ENCODE data around the gene ZNF451.
"Not testable (repeated sequence)": the region's sequence is repeated elsewhere in the genome, so short reads cannot be mapped to it uniquely, and the experiment has no call there.

The ZNF451 gene, protein sequence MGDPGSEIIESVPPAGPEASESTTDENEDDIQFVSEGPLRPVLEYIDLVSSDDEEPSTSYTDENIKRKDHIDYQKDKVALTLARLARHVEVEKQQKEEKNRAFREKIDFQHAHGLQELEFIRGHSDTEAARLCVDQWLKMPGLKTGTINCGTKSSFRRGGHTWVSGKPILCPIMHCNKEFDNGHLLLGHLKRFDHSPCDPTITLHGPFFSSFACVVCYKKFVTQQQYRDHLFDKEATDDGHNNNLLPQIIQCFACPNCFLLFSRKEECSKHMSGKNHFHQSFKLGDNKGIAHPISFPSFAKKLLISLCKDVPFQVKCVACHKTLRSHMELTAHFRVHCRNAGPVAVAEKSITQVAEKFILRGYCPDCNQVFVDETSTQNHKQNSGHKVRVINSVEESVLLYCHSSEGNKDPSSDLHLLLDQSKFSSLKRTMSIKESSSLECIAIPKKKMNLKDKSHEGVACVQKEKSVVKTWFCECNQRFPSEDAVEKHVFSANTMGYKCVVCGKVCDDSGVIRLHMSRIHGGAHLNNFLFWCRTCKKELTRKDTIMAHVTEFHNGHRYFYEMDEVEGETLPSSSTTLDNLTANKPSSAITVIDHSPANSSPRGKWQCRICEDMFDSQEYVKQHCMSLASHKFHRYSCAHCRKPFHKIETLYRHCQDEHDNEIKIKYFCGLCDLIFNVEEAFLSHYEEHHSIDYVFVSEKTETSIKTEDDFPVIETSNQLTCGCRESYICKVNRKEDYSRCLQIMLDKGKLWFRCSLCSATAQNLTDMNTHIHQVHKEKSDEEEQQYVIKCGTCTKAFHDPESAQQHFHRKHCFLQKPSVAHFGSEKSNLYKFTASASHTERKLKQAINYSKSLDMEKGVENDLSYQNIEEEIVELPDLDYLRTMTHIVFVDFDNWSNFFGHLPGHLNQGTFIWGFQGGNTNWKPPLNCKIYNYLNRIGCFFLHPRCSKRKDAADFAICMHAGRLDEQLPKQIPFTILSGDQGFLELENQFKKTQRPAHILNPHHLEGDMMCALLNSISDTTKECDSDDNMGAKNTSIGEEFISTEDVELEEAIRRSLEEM

DNA sequence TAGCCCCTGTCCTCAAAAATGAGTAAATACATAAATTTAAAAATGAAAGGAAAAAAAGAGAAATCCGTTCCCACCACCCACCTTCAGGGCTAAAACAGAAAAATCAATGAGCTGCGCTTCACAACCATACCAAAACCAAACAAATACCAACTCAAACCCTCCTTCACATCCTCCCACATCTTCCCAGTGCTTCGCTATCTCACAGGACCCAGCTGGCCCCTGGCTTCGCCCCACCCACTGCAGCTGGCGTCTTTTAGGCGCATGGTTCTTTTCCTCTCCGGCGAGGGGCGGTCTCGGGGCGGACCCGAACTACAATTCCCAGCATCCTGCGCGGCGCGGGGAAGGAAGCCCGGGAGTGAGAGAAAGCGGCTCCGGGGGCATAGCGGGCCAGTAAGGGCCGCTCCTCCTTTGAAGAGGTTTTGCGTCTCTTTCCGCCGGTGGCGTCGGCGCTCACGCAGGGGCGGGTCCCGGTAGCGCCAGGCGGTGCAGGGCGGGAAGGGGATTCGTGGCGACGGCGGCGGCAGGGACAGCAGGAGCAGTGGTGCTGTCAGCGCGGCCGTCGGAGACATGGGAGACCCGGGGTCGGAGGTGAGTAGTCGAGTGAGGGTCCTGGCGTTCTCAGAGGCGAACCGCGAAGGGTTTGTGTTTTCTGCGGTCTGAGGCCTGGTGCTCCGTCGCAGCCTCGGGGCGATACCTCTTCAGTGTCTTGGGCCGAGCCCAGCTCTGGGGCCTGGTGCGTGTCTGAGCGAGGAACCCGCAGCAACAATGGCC is at the start of gene ZNF451:
Gene ZNF451, plus strand, starts transcription at position 502 of the 771 bp plus-strand sequence. Its CDS starts 66 bp downstream, at position 568.
- peak; percentile 88 for DNase-seq

DNA sequence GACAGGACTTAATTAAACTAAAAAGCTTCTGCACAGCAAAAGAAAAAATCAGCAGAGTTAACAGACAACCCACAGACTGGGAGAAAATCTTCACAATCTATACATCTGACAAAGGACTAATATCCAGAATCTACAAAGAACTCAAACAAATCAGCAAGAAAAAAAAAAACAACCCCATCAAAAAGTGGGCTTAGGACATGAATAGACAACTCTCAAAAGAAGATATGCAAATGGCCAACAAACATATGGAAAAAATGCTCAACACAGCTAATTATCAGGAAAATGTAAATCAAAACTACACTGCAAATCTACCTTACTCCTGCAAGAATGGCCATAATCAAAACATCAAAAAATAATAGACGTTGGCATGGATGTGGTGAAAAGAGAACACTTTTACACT is 45.9 kb upstream of the ZNF451 start:
- DNase-seq, result not testable (repeated sequence)

DNA sequence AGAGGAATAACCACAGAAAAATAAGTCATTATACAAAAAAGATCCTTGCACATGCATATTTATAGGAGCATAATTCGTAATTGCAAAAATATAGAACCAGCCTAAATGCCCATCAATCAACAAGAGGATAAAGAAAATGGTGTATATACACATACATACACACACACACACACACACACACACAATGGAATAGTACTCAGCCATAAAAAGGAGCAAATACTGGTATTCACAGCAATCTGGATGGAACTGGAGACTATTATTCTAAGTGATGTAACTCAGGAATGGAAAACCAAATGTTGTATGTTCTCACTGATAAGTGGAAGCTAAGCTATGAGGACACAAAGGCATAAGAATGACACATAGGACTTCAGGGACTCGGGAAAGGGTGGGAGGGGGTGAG is 45.4 kb upstream of the ZNF451 start:
- DNase-seq, result no peak

DNA sequence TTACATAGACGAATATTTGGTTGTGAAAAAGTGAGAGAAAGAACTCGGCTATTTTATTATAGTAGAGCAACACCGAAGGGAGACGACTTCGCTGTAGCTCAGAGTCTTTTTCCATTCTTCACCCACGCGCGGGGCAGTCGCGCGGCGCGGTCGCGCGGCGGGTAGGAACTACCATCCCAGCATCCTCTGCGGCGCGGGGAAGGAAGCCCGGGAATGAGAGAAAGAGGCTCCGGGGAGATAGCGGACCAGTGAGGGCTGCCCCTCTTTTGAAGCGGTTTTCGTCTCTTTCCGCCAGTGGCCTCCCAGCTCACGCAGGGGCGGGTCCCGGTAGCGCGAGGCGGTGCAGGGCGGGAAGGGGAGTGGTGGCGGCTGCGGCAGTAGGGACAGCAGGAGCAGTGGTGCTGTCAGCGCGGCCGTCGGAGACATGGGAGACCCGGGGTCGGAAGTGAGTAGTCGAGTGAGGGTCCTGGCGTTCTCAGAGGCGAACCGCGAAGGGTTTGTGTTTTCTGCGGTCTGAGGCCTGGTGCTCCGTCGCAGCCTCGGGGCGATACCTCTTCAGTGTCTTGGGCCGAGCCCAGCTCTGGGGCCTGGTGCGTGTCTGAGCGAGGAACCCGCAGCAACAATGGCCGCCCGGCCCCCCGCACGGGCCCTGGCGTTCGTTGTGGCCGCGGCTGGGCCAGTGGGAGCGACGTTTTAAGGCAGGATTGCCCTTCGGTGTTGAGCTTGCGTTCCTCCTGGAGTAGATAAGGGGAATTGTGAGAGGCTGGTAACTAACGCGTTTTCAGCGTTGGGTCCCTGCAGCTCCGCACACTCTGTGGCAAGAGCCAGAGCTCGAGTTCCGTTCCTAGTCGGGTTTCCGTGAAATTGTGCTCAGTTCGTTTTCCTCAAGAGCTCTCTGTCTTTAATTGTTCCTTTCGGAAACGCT is 43.4 kb upstream of the ZNF451 start, which contains the start of gene KIAA1586:
Gene KIAA1586, plus strand, starts transcription at position 362 of the 925 bp plus-strand sequence. Its CDS starts 63 bp downstream, at position 425.
- peak; percentile 67 for DNase-seq

DNA sequence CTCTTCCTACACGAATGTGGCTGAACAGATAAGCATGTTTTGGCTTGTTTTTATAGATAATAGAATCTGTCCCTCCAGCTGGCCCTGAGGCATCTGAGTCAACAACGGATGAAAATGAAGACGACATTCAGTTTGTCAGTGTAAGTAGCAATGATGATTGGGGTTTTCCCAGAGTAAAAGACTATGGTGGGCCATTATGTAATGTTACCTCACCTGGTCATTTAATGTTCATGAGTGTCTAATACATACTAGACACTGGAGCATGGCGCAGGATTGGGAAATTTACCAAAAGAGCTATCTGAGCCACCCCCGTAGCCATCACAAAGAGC is 42.8 kb upstream of the ZNF451 start:
- not testable (repeated sequence) for DNase-seq

DNA sequence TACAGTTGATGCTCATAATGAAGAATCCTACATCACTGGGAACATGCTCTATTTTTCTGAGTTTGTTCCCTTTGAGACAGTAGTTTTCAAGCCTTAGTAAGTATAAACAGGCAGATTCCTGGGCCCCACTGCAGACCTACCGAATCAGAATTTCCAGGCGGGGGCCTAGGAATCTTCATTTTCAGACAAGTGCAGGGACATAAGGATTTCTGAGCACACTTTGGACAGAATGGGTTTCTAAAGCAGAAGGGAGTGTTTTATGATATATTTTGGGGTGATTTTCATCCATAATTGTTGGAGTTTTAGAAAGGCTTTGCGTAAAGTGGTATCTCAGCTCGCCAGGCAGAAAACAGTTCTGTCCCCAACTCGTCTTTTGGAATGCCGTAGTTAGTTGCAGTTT is 42.1 kb upstream of the ZNF451 start:
- DNase-seq, result not testable (repeated sequence)

DNA sequence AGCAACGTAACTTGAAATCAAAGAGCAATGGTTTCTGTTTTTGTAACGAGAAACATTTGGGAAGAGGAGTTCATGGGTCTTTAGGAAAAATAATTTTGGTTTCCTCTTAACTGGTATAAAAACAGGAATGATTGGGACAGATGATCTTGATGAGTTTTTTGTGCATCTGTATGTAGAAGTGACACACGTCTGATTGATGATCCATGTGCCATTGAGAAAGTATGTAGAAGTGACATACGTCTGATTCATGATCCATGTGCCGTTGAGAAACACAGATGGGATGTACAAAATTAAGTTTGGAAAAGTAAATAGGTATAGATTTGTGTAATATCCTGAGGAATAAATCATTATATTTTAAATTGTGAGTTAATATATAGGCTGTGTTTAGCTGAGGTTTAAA is 41.4 kb upstream of the ZNF451 start:
- no peak for DNase-seq

DNA sequence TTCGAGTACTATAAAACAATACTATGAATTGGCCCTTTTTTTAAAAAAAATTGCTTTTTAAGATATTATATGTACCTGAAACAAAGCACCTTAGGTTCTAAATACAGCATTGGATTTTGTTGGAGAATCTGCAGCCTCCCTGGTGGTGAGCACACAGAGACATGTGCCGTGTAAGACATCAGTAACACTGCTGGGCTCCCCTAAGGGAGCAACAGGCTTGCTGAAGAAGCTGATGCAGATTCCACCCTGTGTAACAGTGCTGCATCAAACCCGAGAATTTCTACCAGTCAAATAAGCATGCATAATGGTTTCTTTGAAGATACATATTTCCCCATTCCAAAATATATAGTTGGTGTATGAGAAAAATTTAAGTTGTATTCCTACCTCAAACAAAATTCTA is 26.1 kb upstream of the ZNF451 start:
- DNase-seq, result no peak

DNA sequence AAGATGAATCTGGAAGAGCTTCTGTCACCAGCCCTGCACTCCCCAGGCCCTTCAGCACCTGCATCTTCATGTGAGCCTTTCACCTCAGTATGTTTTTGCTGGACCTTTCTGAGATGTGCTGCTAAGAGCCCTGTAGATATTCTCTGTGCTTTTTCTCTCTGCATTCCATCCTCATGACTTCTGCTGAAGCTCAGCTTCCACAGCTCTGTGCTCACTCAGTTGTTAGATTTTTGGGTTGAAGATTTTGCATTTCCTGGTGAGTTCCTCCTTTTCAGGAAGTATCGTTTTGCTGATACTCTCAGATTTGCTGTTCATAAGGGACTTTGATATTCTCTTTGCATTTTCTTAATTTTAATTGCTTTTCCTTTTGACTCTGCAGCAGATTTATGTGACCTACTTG is 25.2 kb upstream of the ZNF451 start:
- DNase-seq, result no peak

DNA sequence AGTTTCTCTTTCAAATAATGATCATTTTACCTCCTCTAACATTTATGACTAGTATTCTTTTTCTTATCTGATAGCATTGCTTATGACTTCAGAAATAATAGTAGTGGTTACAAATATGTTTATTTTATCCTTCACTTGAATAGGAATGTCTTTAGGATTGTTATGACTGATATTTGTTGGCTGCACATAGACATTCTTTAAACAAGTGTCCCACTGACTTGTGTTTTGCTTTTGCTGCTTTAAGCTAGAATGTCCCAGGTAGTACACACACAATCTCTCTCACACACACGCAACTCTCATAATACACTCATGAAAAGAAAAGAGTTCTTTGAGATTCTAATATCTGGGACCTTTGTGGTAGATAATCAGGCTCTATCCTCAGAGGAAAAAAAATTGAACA is 21.9 kb upstream of the ZNF451 start:
- no peak for DNase-seq

DNA sequence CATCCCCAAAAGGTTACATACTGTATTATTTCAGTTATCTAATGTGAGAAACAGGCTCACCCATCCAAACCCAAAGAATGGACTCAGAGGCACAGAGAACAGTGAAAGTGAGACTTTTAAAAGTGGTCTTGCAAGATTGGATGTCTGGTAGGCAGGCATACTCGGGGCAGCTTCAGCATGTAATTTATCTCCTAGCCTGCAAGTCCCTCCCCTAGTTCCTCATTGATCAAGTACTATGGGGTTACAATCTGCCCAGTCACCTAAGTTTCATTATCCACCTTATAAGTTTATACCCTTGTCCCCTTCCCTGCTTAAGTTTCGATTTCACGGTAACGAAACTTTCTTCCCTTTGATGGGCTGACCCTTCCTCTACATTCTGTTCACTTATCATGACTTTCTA is 20.8 kb upstream of the ZNF451 start:
- DNase-seq, result no peak

DNA sequence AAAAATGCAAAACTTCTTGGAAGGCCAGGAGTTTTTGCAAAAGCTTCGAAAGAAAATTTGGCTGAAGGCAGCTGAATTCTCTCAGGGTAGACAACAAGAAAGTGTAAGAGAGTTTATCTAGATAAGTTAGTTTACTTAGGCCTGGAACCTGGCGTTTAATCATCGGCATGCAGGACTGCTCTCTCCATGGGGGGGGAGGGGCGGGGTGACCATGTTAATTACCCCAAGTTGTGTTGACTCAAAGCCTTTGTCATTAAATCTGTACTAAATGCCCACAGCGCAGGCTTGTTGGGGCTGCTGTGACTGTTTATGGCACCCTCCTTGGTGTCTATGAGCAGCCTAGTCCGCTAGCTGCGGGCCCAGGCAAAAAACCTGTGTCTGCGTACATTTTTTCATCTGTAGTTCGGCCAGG is 20.1 kb upstream of the ZNF451 start:
- DNase-seq, result no peak

DNA sequence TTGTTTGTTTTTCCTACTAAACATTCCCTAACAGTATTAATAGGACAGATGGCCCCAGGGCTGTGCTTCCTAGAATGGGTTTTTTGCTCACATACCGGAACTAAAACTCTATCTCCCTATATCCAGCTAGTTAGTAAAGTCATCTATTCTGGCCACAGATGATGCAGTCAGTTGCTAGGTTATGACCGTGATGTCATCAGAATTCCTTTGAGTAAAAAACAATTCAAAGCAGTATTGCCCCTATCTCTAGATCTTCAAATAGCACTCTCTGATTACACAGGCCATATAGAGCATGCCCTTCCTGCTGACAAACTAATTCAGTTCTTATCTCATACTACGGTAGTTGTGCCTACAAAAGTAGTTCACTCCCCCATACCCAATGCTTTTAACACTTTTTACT is 17.9 kb upstream of the ZNF451 start:
- no peak for DNase-seq

DNA sequence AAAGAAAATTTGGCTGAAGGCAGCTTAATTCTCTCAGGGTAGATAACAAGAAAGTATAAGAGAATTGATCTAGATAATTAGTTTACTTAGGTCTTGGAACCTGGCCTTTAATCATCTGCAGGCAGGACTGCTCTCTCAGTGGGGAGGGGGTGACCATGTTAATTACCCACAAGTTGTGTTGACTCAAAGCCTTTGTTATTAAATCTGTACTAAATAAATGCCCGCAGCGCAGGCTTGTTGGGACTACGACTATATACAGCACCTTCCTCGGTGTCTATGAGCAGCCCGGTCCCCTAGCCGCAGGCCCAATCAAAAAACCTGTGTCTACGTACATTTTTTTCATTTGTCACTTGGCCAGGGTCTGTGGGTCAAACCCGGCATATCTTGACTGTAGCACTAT is 15.6 kb upstream of the ZNF451 start:
- DNase-seq, result no peak

DNA sequence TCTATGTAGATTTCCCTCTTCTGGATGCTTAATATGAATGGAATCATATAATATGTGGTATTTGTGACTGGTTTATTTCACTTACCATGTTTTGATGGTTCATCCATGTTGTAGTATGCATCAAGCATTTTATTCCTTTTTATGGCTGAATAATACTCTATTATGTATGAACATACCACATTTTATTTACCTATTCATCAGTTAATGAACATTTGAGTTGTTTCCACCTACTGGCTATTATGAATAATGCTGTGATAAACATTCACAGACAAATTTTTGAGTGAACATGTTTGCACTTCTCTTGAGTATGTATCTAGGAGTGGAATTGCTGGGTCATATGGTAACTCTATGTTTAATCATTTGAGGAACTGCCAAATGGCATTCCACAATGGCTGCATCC is 14.9 kb upstream of the ZNF451 start:
- no peak for DNase-seq

DNA sequence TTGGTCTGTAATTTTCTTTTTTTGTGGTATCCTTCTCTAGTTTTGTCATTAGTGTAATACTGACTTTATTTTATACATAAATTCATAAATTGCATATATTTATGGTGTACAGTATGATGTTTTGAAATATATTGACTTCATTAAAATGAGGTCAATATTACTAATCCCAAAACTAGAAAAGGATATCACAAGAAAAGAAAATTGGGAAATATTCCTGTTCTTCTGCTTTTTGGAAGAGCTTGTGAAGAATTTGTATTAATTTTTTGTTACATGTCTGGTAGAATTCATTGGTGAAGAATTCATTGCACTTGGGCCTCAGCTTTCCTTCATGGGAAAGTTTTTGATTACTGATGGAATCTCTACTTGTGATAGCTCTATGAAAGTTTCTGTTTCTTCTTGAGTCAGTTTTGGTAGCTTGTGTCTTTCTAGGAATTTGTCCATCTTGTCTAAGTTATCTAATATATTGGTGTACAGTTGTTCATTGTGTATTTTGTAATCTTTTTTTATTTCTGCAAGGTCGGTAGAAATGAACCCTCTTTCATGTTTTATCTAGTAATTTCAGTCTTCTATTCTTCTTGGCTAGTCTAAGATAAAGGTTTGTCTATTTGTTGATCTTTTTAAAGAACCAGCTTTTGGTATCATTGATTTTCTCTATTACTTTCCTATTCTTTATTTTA is 11.3 kb upstream of the ZNF451 start:
- DNase-seq, result no peak

DNA sequence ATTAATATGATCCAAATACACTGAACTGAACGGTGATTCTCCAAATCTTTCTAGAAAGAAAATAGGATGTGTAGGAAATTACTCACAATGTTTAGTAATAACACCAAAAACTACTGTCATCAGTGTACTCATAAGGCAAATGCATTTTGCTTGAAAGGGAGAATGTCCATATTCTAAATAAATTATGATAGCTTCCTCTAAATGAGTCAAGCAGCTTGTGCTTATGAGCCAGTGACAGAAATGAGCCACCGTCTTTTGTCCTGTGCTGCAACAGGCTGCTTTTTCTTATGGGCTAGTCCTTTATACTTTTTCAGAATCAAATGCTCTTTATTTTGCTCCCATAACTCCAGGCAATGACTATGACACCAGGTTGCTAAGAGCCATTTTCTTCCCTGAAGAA is 4.5 kb upstream of the ZNF451 start:
- no peak for DNase-seq

DNA sequence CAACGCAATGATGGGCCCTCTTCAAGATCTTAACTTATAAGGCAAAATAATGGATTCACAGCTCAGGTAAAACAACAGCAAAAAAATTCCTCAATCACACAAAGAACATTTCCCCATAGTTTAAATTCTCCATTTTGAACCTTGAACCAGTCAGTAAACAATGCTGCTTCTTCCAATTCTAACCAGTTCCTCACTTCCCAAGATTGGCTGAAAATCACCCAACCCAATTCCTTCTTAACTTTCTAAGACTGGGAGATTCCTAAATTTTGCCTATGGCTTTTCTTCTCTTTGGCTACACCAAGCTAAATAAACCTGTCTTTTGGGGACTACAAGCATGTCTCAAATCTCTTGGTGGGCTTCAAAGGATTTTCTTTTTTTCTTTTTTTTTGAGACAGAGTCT is 3.1 kb upstream of the ZNF451 start:
- DNase-seq, result no peak

DNA sequence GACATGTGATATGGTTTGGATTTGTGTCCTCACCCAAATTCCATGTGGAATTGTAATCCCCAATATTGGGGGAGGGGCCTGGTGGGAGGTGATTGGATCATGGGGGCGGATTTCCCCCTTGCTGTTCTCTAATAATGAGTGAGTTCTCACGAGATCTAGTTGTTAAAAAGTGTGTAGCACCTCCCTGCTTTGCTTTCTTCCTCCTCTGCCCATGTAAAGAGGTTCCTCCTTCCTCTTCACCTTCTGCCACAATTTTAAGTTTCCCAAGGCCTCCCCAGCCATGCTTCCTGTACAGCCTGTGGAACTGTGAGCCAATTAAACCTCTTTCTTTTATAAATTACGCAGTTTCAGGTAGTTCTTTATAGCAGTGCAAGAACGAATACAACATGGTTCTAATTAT is 2.1 kb upstream of the ZNF451 start:
- DNase-seq, result no peak

DNA sequence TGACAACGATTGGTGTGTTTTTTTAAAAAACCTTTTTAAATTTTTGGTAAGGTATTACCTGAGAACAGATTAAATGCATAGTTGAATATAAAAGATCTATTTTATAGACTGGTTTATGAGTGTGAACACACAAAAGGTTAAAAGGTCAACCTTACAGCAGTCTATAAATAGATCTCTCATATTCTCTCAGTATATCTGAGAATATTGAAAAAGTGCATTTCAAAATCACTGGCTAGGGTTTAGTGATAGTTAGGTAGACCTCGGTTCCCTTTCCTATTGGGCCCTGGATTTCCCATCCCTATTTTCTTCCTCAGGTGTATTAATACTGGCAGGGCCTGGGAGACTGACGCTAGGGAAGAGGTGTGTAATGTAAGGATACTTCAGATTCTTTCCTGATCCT is 723 bp upstream of the ZNF451 start:
- no peak for DNase-seq

DNA sequence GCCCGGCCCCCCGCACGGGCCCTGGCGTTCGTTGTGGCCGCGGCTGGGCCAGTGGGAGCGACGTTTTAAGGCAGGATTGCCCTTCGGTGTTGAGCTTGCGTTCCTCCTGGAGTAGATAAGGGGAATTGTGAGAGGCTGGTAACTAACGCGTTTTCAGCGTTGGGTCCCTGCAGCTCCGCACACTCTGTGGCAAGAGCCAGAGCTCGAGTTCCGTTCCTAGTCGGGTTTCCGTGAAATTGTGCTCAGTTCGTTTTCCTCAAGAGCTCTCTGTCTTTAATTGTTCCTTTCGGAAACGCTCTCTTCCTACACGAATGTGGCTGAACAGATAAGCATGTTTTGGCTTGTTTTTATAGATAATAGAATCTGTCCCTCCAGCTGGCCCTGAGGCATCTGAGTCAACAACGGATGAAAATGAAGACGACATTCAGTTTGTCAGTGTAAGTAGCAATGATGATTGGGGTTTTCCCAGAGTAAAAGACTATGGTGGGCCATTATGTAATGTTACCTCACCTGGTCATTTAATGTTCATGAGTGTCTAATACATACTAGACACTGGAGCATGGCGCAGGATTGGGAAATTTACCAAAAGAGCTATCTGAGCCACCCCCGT is 575 bp downstream of the ZNF451 start:
- DNase-seq, result not testable (repeated sequence)

Data from NCI-H1436 treated with DMSO at 0.1 percent for 48 hours (cell line).